Measurements from ENCODE around the gene ZNF217.
"Not testable (repeated sequence)": the region's sequence is repeated elsewhere in the genome, so short reads cannot be mapped to it uniquely, and the experiment has no call there.

GRCh38 chr20:53584550-53584913 is 9.1 kb downstream of the ZNF217 start:
- TF ChIP-seq EZH2 (IDR thresholded peaks at IDR 0.05; ENCODE audit: insufficient read depth, poor library complexity, severe bottlenecking); EZH2phosphoT487 (IDR thresholded peaks at IDR 0.05; ENCODE audit: insufficient read depth, low read depth): not testable (repeated sequence)
